ENCODE results near the gene ANKRD33B. TPM values are rescaled to one million over a fixed set of nuclear protein-coding genes. Genes with fewer than 3 reads are reported as not detected.

Gene ANKRD33B
- polyA plus RNA-seq, 1 donor (not counting 4 experiments of a cell fraction or from before 2014, with no cell fraction given) = 1.9 TPM

DNA sequence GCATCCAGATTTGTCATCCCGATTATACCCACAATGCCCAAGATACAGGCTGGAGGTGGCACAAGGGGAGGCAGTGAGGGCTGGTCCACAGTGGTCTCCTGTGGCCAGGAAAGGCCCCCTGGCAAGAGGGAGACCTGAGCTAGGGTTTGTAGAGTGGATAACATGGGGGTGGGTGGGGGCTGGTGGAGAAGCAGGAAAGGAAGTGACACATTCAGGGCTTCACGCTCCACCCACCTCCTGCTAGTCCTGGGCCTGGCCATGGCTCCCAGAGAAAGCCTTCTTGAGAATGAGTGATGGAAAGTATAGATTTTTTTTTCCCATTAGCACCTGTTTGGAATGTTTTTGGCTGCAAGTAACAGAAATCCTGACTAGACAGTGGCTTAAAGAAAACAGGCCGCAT lies 81.3 kb downstream of the ANKRD33B start:
- H3K4me3 ChIP-seq (ENCODE audit: control insufficient read depth in 2 of 3, extremely low read depth in 1 of 3, insufficient read depth in 2 of 3, low read depth in 1 of 3, low read length in 3 of 3) = no peak overlapping the region
- FAIRE-seq (no peak), DNase-seq (ENCODE audit: low read depth, low spot score) (no peak)
- no peak overlapping the region for H3K9ac ChIP-seq (ENCODE audit: control insufficient read depth, extremely low read depth, insufficient read depth, low read length)
- H3K9me1 ChIP-seq (ENCODE audit: control insufficient read depth, extremely low read depth, insufficient read depth, low read length) = no peaks in the 10 kb centered on the region
- H3K9me3 ChIP-seq (ENCODE audit: control insufficient read depth, low read depth, low read length) = no peaks in the 10 kb centered on the region
- dilution Hi-C loops (cut with MboI; ENCODE audit: extremely low pct_ligation_motif_present, low sequenced_read_pairs) = no loop called here
- H2AFZ ChIP-seq (ENCODE audit: control insufficient read depth, low read length) = no peak overlapping the region
- no peaks in the 10 kb centered on the region for H3K79me2 ChIP-seq (ENCODE audit: control insufficient read depth, insufficient read depth, low read length)
- H3K27me3 ChIP-seq (ENCODE audit: control insufficient read depth, extremely low read depth, insufficient read depth, low read length) = no peaks in the 10 kb centered on the region
- H3K4me2 ChIP-seq (ENCODE audit: control insufficient read depth, extremely low read depth, insufficient read depth, low read depth, low read length) = no peak overlapping the region
- TF ChIP-seq EZH2 (IDR thresholded peaks at IDR 0.05; ENCODE audit: low read length) = no peak
- TF ChIP-seq, protein P1, sequence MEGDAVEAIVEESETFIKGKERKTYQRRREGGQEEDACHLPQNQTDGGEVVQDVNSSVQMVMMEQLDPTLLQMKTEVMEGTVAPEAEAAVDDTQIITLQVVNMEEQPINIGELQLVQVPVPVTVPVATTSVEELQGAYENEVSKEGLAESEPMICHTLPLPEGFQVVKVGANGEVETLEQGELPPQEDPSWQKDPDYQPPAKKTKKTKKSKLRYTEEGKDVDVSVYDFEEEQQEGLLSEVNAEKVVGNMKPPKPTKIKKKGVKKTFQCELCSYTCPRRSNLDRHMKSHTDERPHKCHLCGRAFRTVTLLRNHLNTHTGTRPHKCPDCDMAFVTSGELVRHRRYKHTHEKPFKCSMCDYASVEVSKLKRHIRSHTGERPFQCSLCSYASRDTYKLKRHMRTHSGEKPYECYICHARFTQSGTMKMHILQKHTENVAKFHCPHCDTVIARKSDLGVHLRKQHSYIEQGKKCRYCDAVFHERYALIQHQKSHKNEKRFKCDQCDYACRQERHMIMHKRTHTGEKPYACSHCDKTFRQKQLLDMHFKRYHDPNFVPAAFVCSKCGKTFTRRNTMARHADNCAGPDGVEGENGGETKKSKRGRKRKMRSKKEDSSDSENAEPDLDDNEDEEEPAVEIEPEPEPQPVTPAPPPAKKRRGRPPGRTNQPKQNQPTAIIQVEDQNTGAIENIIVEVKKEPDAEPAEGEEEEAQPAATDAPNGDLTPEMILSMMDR (optimal IDR thresholded peaks at IDR 0.05 in 1 of 3, IDR thresholded peaks at IDR 0.05 in 1 of 3, conservative IDR thresholded peaks at IDR 0.05 in 1 of 3; ENCODE audit: extremely low read depth in 1 of 3, insufficient read depth in 2 of 3, low read length in 3 of 3) = no peak
- H3K27ac ChIP-seq (ENCODE audit: control insufficient read depth, insufficient read depth, low read length) = no peak overlapping the region
- H3K4me1 ChIP-seq (ENCODE audit: control insufficient read depth, extremely low read depth, insufficient read depth, low read length) = no peaks in the 10 kb centered on the region
- no peaks in the 10 kb centered on the region for H4K20me1 ChIP-seq (ENCODE audit: control insufficient read depth, extremely low read depth, insufficient read depth, low read length)
- no peaks in the 10 kb centered on the region for H3K36me3 ChIP-seq (ENCODE audit: control insufficient read depth in 2 of 2, extremely low read depth in 1 of 2, insufficient read depth in 2 of 2, low read length in 2 of 2)

DNA sequence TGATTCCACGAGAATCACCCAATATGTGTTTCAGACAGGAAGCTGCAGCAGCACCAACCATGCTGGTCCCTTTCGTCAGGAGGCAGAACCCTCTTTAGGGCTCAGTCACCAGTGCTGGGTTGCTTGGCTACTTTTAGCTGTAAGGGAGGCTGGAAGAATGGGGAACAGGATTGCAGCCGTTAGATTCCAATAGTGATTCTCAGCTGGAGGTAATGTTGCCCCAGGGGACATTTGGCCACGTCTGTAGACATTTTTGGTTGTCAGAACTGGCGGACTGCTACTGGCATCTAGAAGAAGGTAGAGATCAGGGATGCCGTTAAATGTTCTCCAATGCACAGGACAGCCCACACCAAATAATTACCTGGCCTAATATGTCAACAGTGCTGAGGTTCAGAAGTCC lies 81.8 kb downstream of the ANKRD33B start:
- no peak overlapping the region for H3K27ac ChIP-seq (ENCODE audit: control insufficient read depth, insufficient read depth, low read length)
- no peaks in the 10 kb centered on the region for H3K79me2 ChIP-seq (ENCODE audit: control insufficient read depth, insufficient read depth, low read length)
- H3K9me3 ChIP-seq (ENCODE audit: control insufficient read depth, low read depth, low read length) = no peaks in the 10 kb centered on the region
- no peak overlapping the region for H2AFZ ChIP-seq (ENCODE audit: control insufficient read depth, low read length)
- TF ChIP-seq EZH2 (IDR thresholded peaks at IDR 0.05; ENCODE audit: low read length) = no peak
- TF ChIP-seq, protein P1 (optimal IDR thresholded peaks at IDR 0.05 in 1 of 3, IDR thresholded peaks at IDR 0.05 in 1 of 3, conservative IDR thresholded peaks at IDR 0.05 in 1 of 3; ENCODE audit: extremely low read depth in 1 of 3, insufficient read depth in 2 of 3, low read length in 3 of 3) = no peak
- no peak overlapping the region for H3K9ac ChIP-seq (ENCODE audit: control insufficient read depth, extremely low read depth, insufficient read depth, low read length)
- H3K4me1 ChIP-seq (ENCODE audit: control insufficient read depth, extremely low read depth, insufficient read depth, low read length) = no peaks in the 10 kb centered on the region
- no peaks in the 10 kb centered on the region for H3K9me1 ChIP-seq (ENCODE audit: control insufficient read depth, extremely low read depth, insufficient read depth, low read length)
- dilution Hi-C loops (cut with MboI; ENCODE audit: extremely low pct_ligation_motif_present, low sequenced_read_pairs) = no loop called here
- no peak overlapping the region for H3K4me2 ChIP-seq (ENCODE audit: control insufficient read depth, extremely low read depth, insufficient read depth, low read depth, low read length)
- no peak for DNase-seq (ENCODE audit: low read depth, low spot score)
- no peaks in the 10 kb centered on the region for H4K20me1 ChIP-seq (ENCODE audit: control insufficient read depth, extremely low read depth, insufficient read depth, low read length)
- no peak overlapping the region for H3K4me3 ChIP-seq (ENCODE audit: control insufficient read depth in 2 of 3, extremely low read depth in 1 of 3, insufficient read depth in 2 of 3, low read depth in 1 of 3, low read length in 3 of 3)
- no peaks in the 10 kb centered on the region for H3K36me3 ChIP-seq (ENCODE audit: control insufficient read depth in 2 of 2, extremely low read depth in 1 of 2, insufficient read depth in 2 of 2, low read length in 2 of 2)
- no peak for FAIRE-seq
- no peaks in the 10 kb centered on the region for H3K27me3 ChIP-seq (ENCODE audit: control insufficient read depth, extremely low read depth, insufficient read depth, low read length)

Measured in keratinocyte (primary cell).